HG02678 (cell line): ENCODE data around the gene NAGS.
"Not testable (repeated sequence)": the region's sequence is repeated elsewhere in the genome, so short reads cannot be mapped to it uniquely, and the experiment has no call there.

Source experiments
- ATAC-seq: cut with Tn5 transposase; IDR thresholded peaks from one replicate; pipeline ENCODE4 v1.9.1; 2021; ENCODE audit warnings: mild to moderate bottlenecking, moderate library complexity; ENCODE audit not compliant: unreplicated experiment

The NAGS gene

GRCh38 chr17:43983515-43984411 is 20.7 kb upstream of the NAGS start:
- no peak for ATAC-seq

- ATAC-seq, result no peak
Observed at GRCh38 chr17:43984521-43984920, 19.9 kb upstream of the NAGS start.

GRCh38 chr17:43986225-43986981 is 18.0 kb upstream of the NAGS start:
- no peak for ATAC-seq

- ATAC-seq, result no peak
Observed at GRCh38 chr17:43987131-43988021, 17.0 kb upstream of the NAGS start.

GRCh38 chr17:43988301-43988700 is 16.1 kb upstream of the NAGS start:
- no peak for ATAC-seq

GRCh38 chr17:43992641-43993040 is 11.8 kb upstream of the NAGS start:
- no peak for ATAC-seq

GRCh38 chr17:43994272-43995149 is 9.9 kb upstream of the NAGS start:
- ATAC-seq, result no peak

- no peak for ATAC-seq
Observed at GRCh38 chr17:43995150-43995471, 9.3 kb upstream of the NAGS start.

- ATAC-seq, result not testable (repeated sequence)
Observed at GRCh38 chr17:43997180-43997579, 7.2 kb upstream of the NAGS start.

GRCh38 chr17:43998552-43998951 is 5.9 kb upstream of the NAGS start:
- no peak for ATAC-seq

- no peak for ATAC-seq
Observed at GRCh38 chr17:43999024-43999423, 5.4 kb upstream of the NAGS start.

- no peak for ATAC-seq
Observed at GRCh38 chr17:44000141-44000860, 4.1 kb upstream of the NAGS start.

- ATAC-seq, result no peak
Observed at GRCh38 chr17:44000871-44001460, 3.5 kb upstream of the NAGS start.

- ATAC-seq, result no peak
Observed at GRCh38 chr17:44001461-44001920, 2.9 kb upstream of the NAGS start.

GRCh38 chr17:44002141-44002848 is 2.1 kb upstream of the NAGS start:
- no peak for ATAC-seq

- no peak for ATAC-seq
Observed at GRCh38 chr17:44004761-44005526, 522 bp downstream of the NAGS start.

- ATAC-seq, result no peak
Observed at GRCh38 chr17:44005527-44006271, 1.3 kb downstream of the NAGS start.
